MM.1S (cell line): ENCODE measurements around the gene SCAP.

ENCODE experiments used
- EZH2 ChIP-seq: fragments of 300-600 bp; sonication (generic); optimal IDR thresholded peaks from 2 replicates; pipeline ENCODE3; 2017; ENCODE audit warnings: low read depth, mild to moderate bottlenecking, antibody characterized with exemption, low read length, mixed read lengths
- EZH2phosphoT487 ChIP-seq: fragments of 300-600 bp; sonication (generic); IDR thresholded peaks from 2 replicates; pipeline ENCODE4 v1.6.1; 2018; ENCODE audit warnings: antibody characterized with exemption, low read length
- TF ChIP-seq, protein P1 (sequence below): fragments of 300-600 bp; sonication (generic); IDR thresholded peaks from 2 replicates; pipeline ENCODE4 v1.5.1; 2016; ENCODE audit warnings: antibody characterized with exemption, low read length, mixed read lengths

- TF ChIP-seq, protein P1, sequence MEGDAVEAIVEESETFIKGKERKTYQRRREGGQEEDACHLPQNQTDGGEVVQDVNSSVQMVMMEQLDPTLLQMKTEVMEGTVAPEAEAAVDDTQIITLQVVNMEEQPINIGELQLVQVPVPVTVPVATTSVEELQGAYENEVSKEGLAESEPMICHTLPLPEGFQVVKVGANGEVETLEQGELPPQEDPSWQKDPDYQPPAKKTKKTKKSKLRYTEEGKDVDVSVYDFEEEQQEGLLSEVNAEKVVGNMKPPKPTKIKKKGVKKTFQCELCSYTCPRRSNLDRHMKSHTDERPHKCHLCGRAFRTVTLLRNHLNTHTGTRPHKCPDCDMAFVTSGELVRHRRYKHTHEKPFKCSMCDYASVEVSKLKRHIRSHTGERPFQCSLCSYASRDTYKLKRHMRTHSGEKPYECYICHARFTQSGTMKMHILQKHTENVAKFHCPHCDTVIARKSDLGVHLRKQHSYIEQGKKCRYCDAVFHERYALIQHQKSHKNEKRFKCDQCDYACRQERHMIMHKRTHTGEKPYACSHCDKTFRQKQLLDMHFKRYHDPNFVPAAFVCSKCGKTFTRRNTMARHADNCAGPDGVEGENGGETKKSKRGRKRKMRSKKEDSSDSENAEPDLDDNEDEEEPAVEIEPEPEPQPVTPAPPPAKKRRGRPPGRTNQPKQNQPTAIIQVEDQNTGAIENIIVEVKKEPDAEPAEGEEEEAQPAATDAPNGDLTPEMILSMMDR: no peak
- TF ChIP-seq EZH2phosphoT487 (no peak), EZH2 (no peak)
Measured at GRCh38 chr3:47407237-47407636, 68.5 kb downstream of the SCAP start.
